NT2/D1 (cell line): ENCODE results near the gene SEC31B.

Source experiments
- DNase-seq: peaks from one replicate; pipeline ENCODE4 v3.0.0-alpha.2; 2011; ENCODE audit warnings: low read depth, low spot score
- H3K27me3 ChIP-seq: 2 replicates; pipeline ENCODE4 v1.6.0; 2011; ENCODE audit warnings: mild to moderate bottlenecking; ENCODE audit not compliant: insufficient read length, insufficient read depth
- H3K36me3 ChIP-seq: 2 replicates; pipeline ENCODE4 v1.6.1; 2011; ENCODE audit warnings: mild to moderate bottlenecking, low read length, mixed read lengths; ENCODE audit not compliant: insufficient read depth, insufficient read length
- H3K4me1 ChIP-seq: 2 replicates; pipeline ENCODE4 v1.5.1; 2011; ENCODE audit not compliant: insufficient read depth, insufficient read length
- H3K4me3 ChIP-seq: 2 replicates; pipeline ENCODE4 v1.5.1; 2011; ENCODE audit warnings: low read depth; ENCODE audit not compliant: insufficient read length
- H3K9ac ChIP-seq: 2 replicates; pipeline ENCODE4 v1.6.0; 2011; ENCODE audit warnings: low read depth; ENCODE audit not compliant: insufficient read length
- H3K9me3 ChIP-seq: 2 replicates; pipeline ENCODE4 v1.5.1; 2011; ENCODE audit warnings: mild to moderate bottlenecking, low read length; ENCODE audit not compliant: insufficient read depth
- SUZ12 ChIP-seq: IDR thresholded peaks from 2 replicates; pipeline ENCODE4 v1.6.1; 2011; ENCODE audit not compliant: insufficient read length, insufficient read depth; ENCODE audit errors: extremely low read depth
- YY1 ChIP-seq: IDR thresholded peaks from 2 replicates; pipeline ENCODE4 v1.6.1; 2011; ENCODE audit not compliant: insufficient read length, insufficient read depth
- ZNF274 ChIP-seq: IDR thresholded peaks from 2 replicates; pipeline ENCODE4 v1.6.1; 2011; ENCODE audit warnings: mild to moderate bottlenecking, low read depth, low read length

Gene SEC31B

GRCh38 chr10:100504096-100504495 lies 15.6 kb downstream of the SEC31B start:
- H3K9ac ChIP-seq: no peak overlapping the region
- H3K9me3 ChIP-seq: no peaks in the 10 kb centered on the region
- no peak for TF ChIP-seq SUZ12
- no peak for TF ChIP-seq YY1
- TF ChIP-seq ZNF274: no peak
- no peaks in the 10 kb centered on the region for H3K27me3 ChIP-seq
- no peak for DNase-seq
- H3K4me1 ChIP-seq: no peaks in the 10 kb centered on the region
- H3K4me3 ChIP-seq: no peak overlapping the region
- peaks cover 3% of the 10 kb centered on the region for H3K36me3 ChIP-seq

GRCh38 chr10:100502926-100503494 lies 16.7 kb downstream of the SEC31B start:
- DNase-seq: no peak
- Histone ChIP-seq H3K9ac (no peak overlapping the region), H3K27me3 (no peaks in the 10 kb centered on the region), H3K36me3 (peaks cover 6% of the 10 kb centered on the region), H3K4me1 (no peaks in the 10 kb centered on the region), H3K4me3 (no peak overlapping the region), H3K9me3 (no peaks in the 10 kb centered on the region)
- TF ChIP-seq YY1 (no peak), SUZ12 (no peak), ZNF274 (no peak)

- DNase-seq: no peak
- no peak overlapping the region for H3K9ac ChIP-seq
- H3K4me1 ChIP-seq: no peaks in the 10 kb centered on the region
- H3K36me3 ChIP-seq: peaks cover 16% of the 10 kb centered on the region
- no peak overlapping the region for H3K4me3 ChIP-seq
- TF ChIP-seq SUZ12 (no peak), ZNF274 (no peak), YY1 (no peak)
- no peaks in the 10 kb centered on the region for H3K27me3 ChIP-seq
- no peaks in the 10 kb centered on the region for H3K9me3 ChIP-seq
These were observed 18.2 kb downstream of the SEC31B start for GRCh38 chr10:100501423-100501822.

DNA sequence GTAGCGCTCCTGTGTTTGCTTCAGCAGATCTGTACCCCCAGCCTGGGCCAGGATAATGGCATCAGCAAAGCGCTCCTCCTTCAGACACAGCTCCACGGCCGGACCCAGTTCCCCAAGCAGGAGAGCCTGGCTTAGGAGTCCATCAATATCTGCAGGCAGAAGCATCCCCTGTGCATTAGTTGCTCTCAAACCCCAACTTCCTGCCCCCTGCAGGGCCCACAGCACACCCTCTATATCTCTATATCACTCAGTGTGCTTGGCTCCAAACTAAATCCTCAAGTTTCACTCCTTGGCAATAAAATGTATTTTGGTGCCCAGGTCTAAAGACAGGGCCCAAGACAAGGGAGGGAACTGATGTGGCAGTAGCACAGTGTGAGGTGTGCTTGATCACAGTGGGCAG lies 21.6 kb downstream of the SEC31B start:
- no peak overlapping the region for H3K4me3 ChIP-seq
- no peak for DNase-seq
- no peaks in the 10 kb centered on the region for H3K9me3 ChIP-seq
- TF ChIP-seq SUZ12 (no peak), ZNF274 (no peak), YY1 (no peak)
- peaks cover 17% of the 10 kb centered on the region for H3K36me3 ChIP-seq
- H3K27me3 ChIP-seq: no peaks in the 10 kb centered on the region
- H3K9ac ChIP-seq: no peak overlapping the region
- no peaks in the 10 kb centered on the region for H3K4me1 ChIP-seq

DNA sequence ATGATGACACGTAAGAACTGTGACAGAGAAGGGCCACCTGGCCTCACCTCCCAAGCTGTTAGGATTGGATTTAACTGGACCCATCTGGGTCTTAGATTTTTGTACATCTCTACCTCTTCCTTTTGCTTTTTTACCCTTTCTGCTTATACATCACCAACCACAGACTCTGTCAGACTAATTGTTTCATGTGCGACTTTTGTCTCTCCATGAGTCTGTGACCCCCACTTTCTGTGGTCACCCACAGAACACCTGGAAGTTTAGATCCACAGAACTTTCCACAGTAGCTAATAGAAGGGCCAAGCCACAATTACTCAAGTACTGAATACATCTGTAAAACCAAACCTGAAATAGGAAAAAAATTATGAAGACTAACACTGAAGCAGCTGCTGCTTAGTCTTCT lies 23.1 kb downstream of the SEC31B start:
- no peak for DNase-seq
- H3K36me3 ChIP-seq: peaks cover 17% of the 10 kb centered on the region

DNA sequence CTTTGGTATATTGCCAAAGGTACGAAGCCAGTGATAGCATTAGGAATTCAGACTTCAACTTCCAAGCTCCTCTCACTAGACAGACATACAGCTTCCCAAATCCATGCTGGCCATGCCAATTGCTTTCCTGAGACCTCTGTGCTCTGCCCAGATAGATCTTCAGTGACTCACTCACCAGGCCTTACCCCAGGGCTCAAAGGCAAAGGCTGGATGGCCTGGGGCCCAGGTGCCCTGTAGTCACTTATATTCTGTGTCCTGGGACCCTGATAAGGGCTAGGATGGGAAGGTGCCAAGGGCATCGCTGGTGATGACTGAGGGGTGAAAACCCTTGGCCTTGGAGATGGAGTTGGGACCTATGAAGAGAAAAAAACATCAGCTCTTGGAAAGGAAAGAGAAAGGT lies 29.1 kb downstream of the SEC31B start:
- DNase-seq: no peak
- Histone ChIP-seq H3K9me3 (no peaks in the 10 kb centered on the region), H3K4me3 (no peak overlapping the region), H3K9ac (no peak overlapping the region), H3K36me3 (peaks cover 6% of the 10 kb centered on the region), H3K4me1 (peaks cover 5% of the 10 kb centered on the region), H3K27me3 (peaks cover 42% of the 10 kb centered on the region)
- TF ChIP-seq YY1 (no peak), ZNF274 (no peak), SUZ12 (no peak)

More for the DNA sequence above, 23.1 kb downstream of the SEC31B start:
- Histone ChIP-seq H3K4me1 (no peaks in the 10 kb centered on the region), H3K9ac (no peak overlapping the region), H3K27me3 (peaks cover 4% of the 10 kb centered on the region), H3K4me3 (no peak overlapping the region), H3K9me3 (no peaks in the 10 kb centered on the region)
- TF ChIP-seq YY1 (no peak), ZNF274 (no peak), SUZ12 (no peak)

- Histone ChIP-seq H3K36me3 (peaks cover 6% of the 10 kb centered on the region), H3K9ac (no peak overlapping the region), H3K9me3 (no peaks in the 10 kb centered on the region), H3K4me1 (peaks cover 5% of the 10 kb centered on the region), H3K4me3 (no peak overlapping the region), H3K27me3 (peaks cover 43% of the 10 kb centered on the region)
- no peak for DNase-seq
- TF ChIP-seq ZNF274 (no peak), YY1 (no peak), SUZ12 (no peak)
These were observed 30.3 kb downstream of the SEC31B start for GRCh38 chr10:100489396-100489795.

DNA sequence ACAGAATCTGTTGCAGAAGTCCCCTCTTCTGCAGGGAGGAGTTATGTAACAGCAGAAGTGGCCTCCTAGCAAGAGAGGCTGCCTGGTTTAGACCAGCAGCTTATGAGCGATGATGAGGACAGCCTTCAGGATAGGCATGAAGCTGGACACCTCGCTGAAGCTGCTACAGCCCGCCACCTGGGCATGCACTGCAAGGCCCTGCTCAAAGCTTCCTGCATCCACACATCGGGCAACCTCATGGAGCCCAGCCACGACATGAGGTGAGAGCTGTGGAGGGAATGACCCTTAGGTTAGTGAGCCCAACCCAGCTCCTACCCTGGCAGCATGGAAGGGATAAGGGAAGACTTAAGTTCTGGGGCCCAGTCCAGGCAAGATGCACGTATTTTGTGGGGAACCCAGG lies 32.1 kb downstream of the SEC31B start:
- TF ChIP-seq ZNF274: no peak
- no peak for TF ChIP-seq YY1
- no peak for TF ChIP-seq SUZ12
- peaks cover 6% of the 10 kb centered on the region for H3K36me3 ChIP-seq
- no peak overlapping the region for H3K9ac ChIP-seq
- peaks cover 5% of the 10 kb centered on the region for H3K4me1 ChIP-seq
- no peaks in the 10 kb centered on the region for H3K9me3 ChIP-seq
- H3K4me3 ChIP-seq: no peak overlapping the region
- peaks cover 61% of the 10 kb centered on the region for H3K27me3 ChIP-seq
- DNase-seq: no peak
